CD4-positive, alpha-beta memory T cell (primary cell): ENCODE data around the gene BICRAL. TPM values are rescaled to one million over a fixed set of nuclear protein-coding genes. Genes with fewer than 3 reads are reported as not detected.

ENCODE experiments used
- CTCF ChIA-PET: fragments of 350-600 bp; sonication (Branson Sonifier 250); formaldehyde crosslinking; loops from one replicate; lab custom pipeline; 2021; ENCODE audit warnings: inconsistent platforms; ENCODE audit not compliant: partially characterized antibody; lab: Charles Lee
- POLR2A ChIA-PET: fragments of 350-600 bp; sonication (Branson Sonifier 250); formaldehyde crosslinking; loops from one replicate; lab custom pipeline; 2021; ENCODE audit not compliant: partially characterized antibody; lab: Charles Lee
- DNase-seq, 5 donors: peaks; one replicate each; pipeline versions ENCODE4 v3.0.0 to v3.0.0-alpha.2; 2020 to 2022; ENCODE audit warnings: mixed read lengths in 1 of 5
- H3K27ac ChIP-seq: one replicate; pipeline ENCODE4 v1.7.0; 2013; ENCODE audit warnings: low read depth, low read length
- H3K27me3 ChIP-seq: 2 replicates; pipeline ENCODE4 v1.7.0; 2013; ENCODE audit warnings: mild to moderate bottlenecking, low read length, moderate library complexity; ENCODE audit not compliant: insufficient read depth
- H3K36me3 ChIP-seq: 2 replicates; pipeline ENCODE4 v1.7.0; 2013; ENCODE audit warnings: mild to moderate bottlenecking, low read length, moderate library complexity; ENCODE audit not compliant: insufficient read depth
- H3K4me1 ChIP-seq: 2 replicates; pipeline ENCODE4 v1.7.0; 2013; ENCODE audit warnings: mild to moderate bottlenecking, low read length, moderate library complexity; ENCODE audit not compliant: insufficient read depth
- H3K4me3 ChIP-seq, 2 donors: one replicate each; pipeline ENCODE4 v1.7.0; 2013; ENCODE audit warnings: low read length in 2 of 2, mild to moderate bottlenecking in 1 of 2
- H3K9me3 ChIP-seq, 2 donors: one replicate each; pipeline ENCODE4 v1.7.0; 2013; ENCODE audit warnings: low read length in 2 of 2, control low read depth in 1 of 2; ENCODE audit not compliant: control insufficient read depth in 1 of 2
- H3K27ac Mint-ChIP-seq, 7 donors: one replicate each; pipeline ENCODE4 v1.8.0; 2020 to 2021; ENCODE audit warnings: mixed read lengths in 7 of 7, mild to moderate bottlenecking in 6 of 7, inconsistent platforms in 3 of 7, moderate library complexity in 3 of 7
- H3K27me3 Mint-ChIP-seq, 2 donors: one replicate each; pipeline ENCODE4 v1.8.0; 2020 to 2021; ENCODE audit warnings: mixed read lengths in 2 of 2
- H3K36me3 Mint-ChIP-seq, 2 donors: one replicate each; pipeline ENCODE4 v1.8.0; 2020 to 2021; ENCODE audit warnings: mixed read lengths in 2 of 2, inconsistent platforms in 1 of 2, mild to moderate bottlenecking in 1 of 2
- H3K4me1 Mint-ChIP-seq, 4 donors: one replicate each; pipeline ENCODE4 v1.8.0; 2020 to 2021; ENCODE audit warnings: mixed read lengths in 4 of 4, mild to moderate bottlenecking in 1 of 4
- H3K4me3 Mint-ChIP-seq, 8 donors: one replicate each; pipeline ENCODE4 v1.8.0; 2020 to 2021; ENCODE audit warnings: mixed read lengths in 8 of 8, mild to moderate bottlenecking in 7 of 8, moderate library complexity in 6 of 8, inconsistent platforms in 3 of 8
- H3K9me3 Mint-ChIP-seq, 8 donors: one replicate each; pipeline ENCODE4 v1.8.0; 2020 to 2021; ENCODE audit warnings: mixed read lengths in 8 of 8, mild to moderate bottlenecking in 5 of 8, inconsistent platforms in 3 of 8, moderate library complexity in 1 of 8
- intact Hi-C: fragments of 100-400 bp; cut with micrococcal nuclease; formaldehyde crosslinking; loops from one replicate; pipeline ENCODE4 v1.15.1; 2023
- polyA plus RNA-seq, 2 donors: library from polyadenylated mRNA; unstranded; fragments of 300-500 nt; fragmentation: Illumina TruSeq; gene quantifications; one replicate each; pipeline ENCODE4 v1.2.3, GENCODE V29; 2021
- total RNA-seq, 2 experiments: library from RNA; stranded (reverse); gene quantifications; one replicate each; pipeline ENCODE4 v1.2.3, GENCODE V29; 2021

BICRAL gene
- total and polyA plus RNA-seq, 4 experiments from 2014 or later, result 2.4 to 38.5 (median 21.3) TPM

DNA sequence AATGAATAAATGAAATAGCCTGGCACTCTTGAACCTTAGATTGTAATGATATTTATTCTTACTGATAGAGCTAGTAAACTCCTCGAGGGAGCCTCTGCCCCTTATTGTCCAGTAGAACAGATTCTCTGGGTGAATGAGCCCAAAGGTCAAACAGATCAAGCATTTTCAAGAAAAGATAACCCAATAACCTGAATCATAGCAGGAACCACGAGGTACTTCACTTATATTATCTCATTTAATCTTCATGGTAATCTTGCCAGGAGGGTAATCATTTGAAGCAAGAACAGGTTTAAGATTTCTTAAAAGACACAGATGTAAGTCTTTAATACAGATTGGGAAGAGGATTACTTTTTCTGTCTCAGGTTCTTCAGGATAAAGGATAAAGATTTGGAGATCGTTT, 18.9 kb upstream of the BICRAL start:
- Mint-ChIP-seq H3K27ac (no peak overlapping the region), H3K36me3 (peaks cover 35 to 46% of the 10 kb centered on the region in 2 donors), H3K4me1 (peaks cover 13 to 20% (median 19%) of the 10 kb centered on the region in 4 donors), H3K4me3 (no peak overlapping the region), H3K27me3 (no peaks in the 10 kb centered on the region), H3K9me3 (no peaks in the 10 kb centered on the region)
- ChIA-PET CTCF (interaction anchor here (1.7 kb wide), 1 partner anchor 101 kb away, joined by 4 read pairs; no protein-coding TSS in a partner anchor), POLR2A (interaction anchor here (1.3 to 34.2 kb wide), 4 partner anchors 8 to 36 kb away, joined by 4 to 1692 read pairs (median 38); partner anchors contain the start of genes BICRAL and TBCC)
- Histone ChIP-seq H3K36me3 (peaks cover 12% of the 10 kb centered on the region), H3K27me3 (no peaks in the 10 kb centered on the region), H3K9me3 (no peaks in the 10 kb centered on the region), H3K4me1 (peaks cover 9% of the 10 kb centered on the region), H3K27ac (no peak overlapping the region), H3K4me3 (no peak overlapping the region)
- DNase-seq, result no peak
- intact Hi-C loops, result no loop called here

DNA sequence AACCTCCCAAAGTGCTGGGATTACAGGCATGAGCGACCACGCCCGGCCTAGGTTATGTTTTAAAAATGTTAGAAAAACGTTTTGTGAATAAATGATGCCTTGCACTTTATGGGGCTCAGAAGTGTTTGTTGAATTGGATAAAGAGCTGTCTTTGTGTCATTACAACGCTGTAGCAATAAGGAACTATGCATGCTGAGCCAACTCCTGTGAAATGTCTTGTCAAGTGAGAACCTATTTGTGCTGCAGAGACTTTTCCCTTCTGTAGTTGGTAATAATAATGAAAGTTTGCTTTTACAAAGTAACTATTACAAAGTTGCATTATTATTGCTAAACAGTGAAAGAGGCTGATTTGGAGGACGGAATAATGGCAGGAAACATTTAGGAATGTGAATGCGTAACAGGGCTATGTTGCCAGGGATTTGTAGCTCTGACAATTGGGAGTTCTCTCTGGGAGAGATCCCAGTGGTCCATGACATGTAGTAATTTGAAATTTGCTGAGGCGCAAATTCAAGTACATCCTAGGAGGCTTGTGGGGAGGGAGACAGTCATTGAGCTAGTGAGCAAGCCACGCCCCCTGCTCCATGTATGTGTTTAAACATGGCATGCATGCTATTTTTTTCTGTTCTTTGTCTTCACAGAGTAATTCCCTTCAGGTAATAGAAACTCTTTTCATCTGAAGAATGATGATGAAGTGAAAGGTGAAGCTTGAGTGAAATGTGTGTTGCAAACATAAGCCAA, 16.8 kb upstream of the BICRAL start:
- no peak overlapping the region for H3K4me3 ChIP-seq
- CTCF ChIA-PET, result interaction anchor here (1.4 kb wide), 1 partner anchor 16 kb away, joined by 3 read pairs; no protein-coding TSS in a partner anchor

DNA sequence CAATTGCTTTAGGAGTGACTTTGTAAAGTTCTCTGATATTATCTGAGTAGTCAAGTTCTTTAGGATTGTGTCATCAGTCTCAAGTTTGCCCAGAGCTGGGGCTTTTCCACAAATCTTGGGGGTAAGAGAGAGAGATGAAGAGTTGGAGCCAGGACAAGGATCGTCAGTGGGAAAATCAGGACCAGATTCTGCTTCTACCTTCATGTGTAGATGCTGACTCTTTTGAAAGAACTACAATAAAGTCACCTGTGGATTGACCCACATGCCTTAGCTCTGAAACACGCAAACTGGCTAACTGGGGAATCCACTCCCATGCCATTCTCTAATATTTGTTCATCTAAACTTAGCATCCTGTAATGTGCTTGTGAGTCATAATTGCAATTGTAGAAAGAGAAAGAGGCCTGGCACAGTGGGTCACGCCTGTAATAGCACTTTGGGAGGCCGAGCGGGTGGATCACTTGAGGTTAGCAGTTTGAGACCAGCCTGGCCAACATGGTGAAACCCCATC, 15.6 kb upstream of the BICRAL start:
- intact Hi-C loops, result no loop called here
- Histone ChIP-seq H3K36me3 (no peaks in the 10 kb centered on the region), H3K4me1 (peaks cover 34% of the 10 kb centered on the region), H3K4me3 (no peak overlapping the region), H3K27me3 (no peaks in the 10 kb centered on the region), H3K27ac (no peak overlapping the region), H3K9me3 (no peaks in the 10 kb centered on the region)
- no peaks in the 10 kb centered on the region for H3K27me3 Mint-ChIP-seq
- peaks cover 26 to 46% (median 37%) of the 10 kb centered on the region in 4 donors for H3K4me1 Mint-ChIP-seq
- H3K4me3 Mint-ChIP-seq, result no peak overlapping the region
- peak overlapping the region in 2 of 7 donors; percentile 18 to 60 for H3K27ac Mint-ChIP-seq
- peaks cover 0 to 2% (median 0%) of the 10 kb centered on the region in 8 donors for H3K9me3 Mint-ChIP-seq
- DNase-seq, result no peak
- H3K36me3 Mint-ChIP-seq, result peaks cover 22 to 26% of the 10 kb centered on the region in 2 donors
- POLR2A ChIA-PET, result interaction anchor here (0.6 to 34.2 kb wide), 3 partner anchors 18 to 314 kb away, joined by 3 to 1692 read pairs (median 802); partner anchors contain the start of genes BICRAL, TBCC and TRERF1
- CTCF ChIA-PET, result interaction anchor here (1.0 to 1.4 kb wide), 2 partner anchors 14 to 18 kb away, joined by 3 read pairs; no protein-coding TSS in a partner anchor

More for the DNA sequence above, 16.8 kb upstream of the BICRAL start:
- H3K36me3 Mint-ChIP-seq, result peaks cover 18 to 26% of the 10 kb centered on the region in 2 donors
- Histone ChIP-seq H3K4me1 (peaks cover 25% of the 10 kb centered on the region), H3K9me3 (no peaks in the 10 kb centered on the region), H3K27me3 (no peaks in the 10 kb centered on the region), H3K27ac (no peak overlapping the region), H3K36me3 (no peaks in the 10 kb centered on the region)
- no peak for DNase-seq
- no peaks in the 10 kb centered on the region for H3K27me3 Mint-ChIP-seq
- intact Hi-C loops, result no loop called here
- peaks cover 20 to 37% (median 29%) of the 10 kb centered on the region in 4 donors for H3K4me1 Mint-ChIP-seq
- H3K27ac Mint-ChIP-seq, result peak overlapping the region in 3 of 7 donors; percentile 18 to 64 (median 18)
- POLR2A ChIA-PET, result interaction anchor here (0.6 to 34.2 kb wide), 3 partner anchors 17 to 313 kb away, joined by 3 to 1692 read pairs (median 802); partner anchors contain the start of genes BICRAL, TBCC and TRERF1
- no peaks in the 10 kb centered on the region for H3K9me3 Mint-ChIP-seq
- H3K4me3 Mint-ChIP-seq, result no peak overlapping the region

DNA sequence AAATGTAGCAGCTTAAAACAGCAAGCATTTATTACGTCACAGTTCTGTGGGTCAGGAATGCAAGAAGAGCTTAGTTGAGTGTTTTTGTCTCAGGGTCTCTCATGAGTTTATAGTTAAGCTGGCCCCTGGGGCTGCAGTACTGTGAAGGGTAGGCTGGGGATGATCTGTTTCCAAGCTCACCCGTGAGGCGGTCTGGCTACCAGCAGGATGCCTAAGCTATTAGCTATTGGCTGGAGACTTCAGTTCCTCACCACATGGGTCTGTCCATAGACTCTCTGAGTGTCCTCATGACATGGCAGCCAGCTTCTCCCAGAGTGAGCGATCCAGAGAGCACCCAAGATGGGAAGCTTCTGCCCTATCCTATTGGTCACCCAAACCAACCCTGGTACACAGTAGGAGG, 12.8 kb upstream of the BICRAL start:
- Histone ChIP-seq H3K4me3 (no peak overlapping the region), H3K27ac (peak overlapping the region; percentile 93), H3K9me3 (no peaks in the 10 kb centered on the region), H3K36me3 (no peaks in the 10 kb centered on the region), H3K4me1 (peaks cover 51% of the 10 kb centered on the region), H3K27me3 (no peaks in the 10 kb centered on the region)
- peaks cover 22 to 23% of the 10 kb centered on the region in 2 donors for H3K36me3 Mint-ChIP-seq
- POLR2A ChIA-PET, result interaction anchor here (1.0 to 34.2 kb wide), 7 partner anchors 9 to 122 kb away, joined by 3 to 1692 read pairs (median 64); partner anchors contain the start of genes BICRAL, RPL7L1 and TBCC
- intact Hi-C loops, result no loop called here
- H3K4me3 Mint-ChIP-seq, result no peak overlapping the region
- H3K4me1 Mint-ChIP-seq, result peaks cover 42 to 68% (median 57%) of the 10 kb centered on the region in 4 donors
- H3K9me3 Mint-ChIP-seq, result peaks cover 0 to 2% (median 0%) of the 10 kb centered on the region in 8 donors
- DNase-seq, result no peak
- no peaks in the 10 kb centered on the region for H3K27me3 Mint-ChIP-seq
- CTCF ChIA-PET, result interaction anchor here (1.7 to 8.9 kb wide), 3 partner anchors 22 to 43 kb away, joined by 5 to 81 read pairs (median 7); partner anchors contain the start of gene TBCC
- H3K27ac Mint-ChIP-seq, result peak overlapping the region; percentile 80 to 100 (median 100)

DNA sequence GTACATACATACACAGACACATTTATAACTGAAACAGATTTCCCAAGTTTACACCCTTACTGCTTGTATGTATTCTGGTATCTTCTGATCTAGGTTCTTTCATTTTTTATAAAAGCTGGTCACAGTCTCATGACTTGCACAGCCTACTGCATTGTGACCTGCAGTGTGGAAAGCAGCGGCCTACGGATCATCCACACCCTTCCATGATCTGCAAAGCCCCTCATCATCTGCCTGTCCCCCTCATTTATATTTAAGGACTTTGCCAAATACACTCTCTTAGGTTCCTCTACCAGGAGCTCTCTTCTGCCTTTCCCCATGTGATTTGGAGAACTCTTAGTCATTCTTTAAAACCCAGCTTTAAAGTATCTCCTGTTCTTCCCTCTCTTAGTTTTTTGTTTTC, 12.0 kb upstream of the BICRAL start:
- peak in 1 of 5 donors; percentile 40 for DNase-seq
- POLR2A ChIA-PET, result interaction anchor here (0.7 to 34.2 kb wide), 14 partner anchors 10 to 209 kb away, joined by 3 to 1692 read pairs (median 10); partner anchors contain the start of genes BICRAL, PEX6, RPL7L1 and TBCC
- peaks cover 49 to 75% (median 65%) of the 10 kb centered on the region in 4 donors for H3K4me1 Mint-ChIP-seq
- H3K4me3 ChIP-seq, result no peak overlapping the region
- peaks cover 22% of the 10 kb centered on the region in 2 donors for H3K36me3 Mint-ChIP-seq
- H3K27ac Mint-ChIP-seq, result peak overlapping the region; percentile 96 to 100 (median 100)
- H3K9me3 ChIP-seq, result no peaks in the 10 kb centered on the region
- H3K36me3 ChIP-seq, result no peaks in the 10 kb centered on the region
- H3K27ac ChIP-seq, result peak overlapping the region; percentile 93
- CTCF ChIA-PET, result interaction anchor here (2.8 to 8.9 kb wide), 2 partner anchors 14 to 23 kb away, joined by 11 to 81 read pairs; partner anchors contain the start of gene TBCC
- no peaks in the 10 kb centered on the region for H3K27me3 Mint-ChIP-seq
- peak overlapping the region in 5 of 8 donors; percentile 3 to 36 (median 24) for H3K4me3 Mint-ChIP-seq
- peaks cover 59% of the 10 kb centered on the region for H3K4me1 ChIP-seq
- H3K9me3 Mint-ChIP-seq, result peaks cover 0 to 2% (median 0%) of the 10 kb centered on the region in 8 donors
- intact Hi-C loops, result no loop called here
- no peaks in the 10 kb centered on the region for H3K27me3 ChIP-seq

DNA sequence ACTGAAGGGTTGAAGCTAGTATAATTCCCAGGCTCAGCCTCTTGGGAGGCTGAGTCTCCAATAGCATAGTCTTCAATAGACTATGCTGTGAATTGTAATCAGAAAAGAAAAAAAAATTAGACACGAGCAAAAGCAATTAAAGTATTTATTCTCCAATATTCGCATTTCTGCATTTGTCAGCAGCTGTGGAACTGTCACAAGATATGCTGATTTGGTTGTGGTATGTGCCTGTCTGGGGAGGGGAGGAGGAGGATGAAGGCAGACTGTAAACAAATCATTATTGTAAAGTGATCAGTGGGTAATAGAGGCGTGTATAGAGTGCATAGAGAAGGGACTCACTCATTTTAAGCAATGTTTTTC, 10.1 kb upstream of the BICRAL start:
- no peaks in the 10 kb centered on the region for H3K36me3 ChIP-seq
- H3K4me3 Mint-ChIP-seq, result peak overlapping the region; percentile 72 to 90 (median 84)
- no peaks in the 10 kb centered on the region for H3K27me3 Mint-ChIP-seq
- H3K4me1 Mint-ChIP-seq, result peaks cover 54 to 88% (median 70%) of the 10 kb centered on the region in 4 donors
- peak overlapping the region; percentile 89 for H3K27ac ChIP-seq
- H3K27me3 ChIP-seq, result no peaks in the 10 kb centered on the region
- peaks cover 77% of the 10 kb centered on the region for H3K4me1 ChIP-seq
- H3K9me3 Mint-ChIP-seq, result peaks cover 0 to 2% (median 0%) of the 10 kb centered on the region in 8 donors
- H3K27ac Mint-ChIP-seq, result peak overlapping the region; percentile 97 to 100 (median 100)
- intact Hi-C loops, result loop anchor here (1.0 kb wide), 4 partner anchors 11 to 108 kb away; partner anchors contain the start of genes BICRAL, RPL7L1 and TBCC
- ChIA-PET POLR2A (interaction anchor here (0.8 to 34.2 kb wide), 31 partner anchors 12 to 859 kb away, joined by 3 to 1692 read pairs (median 7); partner anchors contain the start of genes BICRAL, CNPY3, CUL7 and KLC4), CTCF (interaction anchor here (0.9 to 8.9 kb wide), 6 partner anchors 8 to 110 kb away, joined by 3 to 81 read pairs (median 8); partner anchors contain the start of genes BICRAL and TBCC)
- DNase-seq, result peak in 4 of 5 donors; percentile 75 to 79 (median 77)
- H3K36me3 Mint-ChIP-seq, result peaks cover 7 to 8% of the 10 kb centered on the region in 2 donors
- peak overlapping the region; percentile 7 to 11 for H3K4me3 ChIP-seq
- H3K9me3 ChIP-seq, result no peaks in the 10 kb centered on the region
